ENCODE data around the gene SLC25A25.
"Not testable (repeated sequence)": the region's sequence is repeated elsewhere in the genome, so short reads cannot be mapped to it uniquely, and the experiment has no call there.

The SLC25A25 gene

GRCh38 chr9:128053560-128053959 is 14.5 kb upstream of the SLC25A25 start:
- no peak for DNase-seq

- no peak for DNase-seq
Observed at GRCh38 chr9:128054087-128054486, 13.9 kb upstream of the SLC25A25 start.

- no peak for DNase-seq
Observed at GRCh38 chr9:128055344-128056040, 12.5 kb upstream of the SLC25A25 start.

- DNase-seq: no peak
Observed at GRCh38 chr9:128056086-128056485, 11.9 kb upstream of the SLC25A25 start.

- DNase-seq: no peak
Observed at GRCh38 chr9:128056887-128057723, 10.9 kb upstream of the SLC25A25 start.

GRCh38 chr9:128057724-128058409 is 10.2 kb upstream of the SLC25A25 start:
- no peak for DNase-seq

GRCh38 chr9:128059365-128059983 is 8.6 kb upstream of the SLC25A25 start:
- no peak for DNase-seq

- no peak for DNase-seq
Observed at GRCh38 chr9:128061275-128061960, 6.6 kb upstream of the SLC25A25 start.

GRCh38 chr9:128062279-128062678 is 5.8 kb upstream of the SLC25A25 start:
- DNase-seq: no peak

- no peak for DNase-seq
Observed at GRCh38 chr9:128062846-128063831, 4.9 kb upstream of the SLC25A25 start.

- no peak for DNase-seq
Observed at GRCh38 chr9:128065907-128066712, 1.9 kb upstream of the SLC25A25 start.

- DNase-seq: peak; percentile 95
Observed at GRCh38 chr9:128066713-128067644, 1.1 kb upstream of the SLC25A25 start, which contains the start of gene NAIF1. NAIF1 (minus strand) TSS chr9:128067320; CDS start chr9:128067101, 219 bp downstream.

GRCh38 chr9:128068386-128069205 is 564 bp downstream of the SLC25A25 start:
- DNase-seq: peak; percentile 51

GRCh38 chr9:128070874-128071273 is 2.8 kb downstream of the SLC25A25 start:
- no peak for DNase-seq

GRCh38 chr9:128071475-128071874 is 3.4 kb downstream of the SLC25A25 start:
- not testable (repeated sequence) for DNase-seq

GRCh38 chr9:128072144-128073021 is 4.4 kb downstream of the SLC25A25 start:
- peak; percentile 61 for DNase-seq

GRCh38 chr9:128073253-128073886 is 5.3 kb downstream of the SLC25A25 start:
- no peak for DNase-seq

Data from activated naive CD4-positive, alpha-beta T cell treated with Interleukin-2 at 50 U/mL for 16 hours (primary cell).